ENCODE measurements around the gene LGI1.
"Not testable (repeated sequence)": the region's sequence is repeated elsewhere in the genome, so short reads cannot be mapped to it uniquely, and the experiment has no call there.

The LGI1 gene

GRCh38 chr10:93807371-93807770 lies 49.6 kb downstream of the LGI1 start:
- no peak for DNase-seq (ENCODE audit: low read depth)

GRCh38 chr10:93812659-93813338 lies 55.1 kb downstream of the LGI1 start:
- no peak for DNase-seq (ENCODE audit: low read depth)

- DNase-seq (ENCODE audit: low read depth) = no peak
Measured at GRCh38 chr10:93813507-93814465, 56.0 kb downstream of the LGI1 start.

DNA sequence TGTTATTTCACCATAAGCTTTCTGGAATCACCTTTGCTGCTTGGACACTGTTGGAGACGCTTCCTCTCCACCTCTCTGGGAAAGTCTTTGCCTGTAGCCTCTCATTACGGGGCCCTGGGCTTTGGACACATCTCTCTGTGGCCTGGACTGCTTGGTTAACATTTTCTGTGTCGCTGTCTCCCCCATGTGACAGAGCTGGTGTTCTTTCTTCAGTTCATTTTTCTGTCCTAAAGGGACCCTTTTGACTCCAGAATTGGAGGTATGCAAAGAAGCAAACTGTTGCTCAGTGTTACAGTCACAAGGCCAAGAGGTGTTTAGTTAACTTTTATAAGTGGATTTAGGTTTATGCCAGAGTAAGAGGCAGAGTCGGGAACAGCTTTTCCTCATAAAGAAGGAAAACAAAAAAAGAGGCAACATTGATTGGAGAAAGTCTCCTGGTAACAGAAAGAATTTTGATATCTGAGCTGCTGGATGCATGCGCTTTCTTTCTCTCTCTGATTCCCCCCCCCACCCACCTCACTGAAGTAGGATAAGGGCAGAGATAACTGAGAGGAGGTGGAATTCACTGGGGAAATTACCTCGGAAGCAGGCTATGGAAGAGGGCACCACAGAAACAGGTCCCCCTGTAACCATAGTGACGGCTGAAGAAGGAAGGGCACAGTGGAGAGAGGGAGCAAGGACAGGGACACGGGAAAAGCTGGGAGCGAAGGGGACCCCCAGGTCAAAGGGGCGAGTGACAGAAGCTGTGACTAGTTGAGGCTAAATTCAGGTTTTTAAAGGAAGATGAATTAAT lies 57.8 kb downstream of the LGI1 start:
- DNase-seq (ENCODE audit: low read depth) = no peak

GRCh38 chr10:93816123-93816747 lies 58.5 kb downstream of the LGI1 start:
- DNase-seq (ENCODE audit: low read depth) = no peak

DNA sequence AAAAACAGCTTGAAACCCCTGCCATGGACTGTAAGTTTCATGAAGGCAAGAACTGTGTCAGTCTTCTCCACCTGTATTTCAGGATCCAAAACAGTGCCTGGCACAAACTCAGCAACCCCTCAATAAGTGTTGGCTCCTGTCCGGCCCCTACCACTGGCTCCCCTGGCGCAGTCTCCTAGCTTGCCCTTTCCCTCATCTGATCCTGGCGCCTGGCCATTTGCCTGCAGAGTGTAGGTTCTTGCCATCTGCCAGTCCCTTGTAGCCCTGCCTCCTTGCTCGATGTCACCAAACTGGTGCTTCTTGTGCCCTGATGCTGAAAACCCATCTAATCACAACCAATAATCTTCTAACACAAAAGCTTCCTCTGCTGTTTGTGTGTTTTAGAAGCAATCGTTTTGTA lies 60.4 kb downstream of the LGI1 start:
- no peak for DNase-seq (ENCODE audit: low read depth)

- DNase-seq (ENCODE audit: low read depth) = no peak
Measured at GRCh38 chr10:93819520-93819919, 61.8 kb downstream of the LGI1 start.

GRCh38 chr10:93820434-93820833 lies 62.7 kb downstream of the LGI1 start:
- DNase-seq (ENCODE audit: low read depth) = no peak

GRCh38 chr10:93821051-93821772 lies 63.5 kb downstream of the LGI1 start:
- DNase-seq (ENCODE audit: low read depth) = no peak

DNA sequence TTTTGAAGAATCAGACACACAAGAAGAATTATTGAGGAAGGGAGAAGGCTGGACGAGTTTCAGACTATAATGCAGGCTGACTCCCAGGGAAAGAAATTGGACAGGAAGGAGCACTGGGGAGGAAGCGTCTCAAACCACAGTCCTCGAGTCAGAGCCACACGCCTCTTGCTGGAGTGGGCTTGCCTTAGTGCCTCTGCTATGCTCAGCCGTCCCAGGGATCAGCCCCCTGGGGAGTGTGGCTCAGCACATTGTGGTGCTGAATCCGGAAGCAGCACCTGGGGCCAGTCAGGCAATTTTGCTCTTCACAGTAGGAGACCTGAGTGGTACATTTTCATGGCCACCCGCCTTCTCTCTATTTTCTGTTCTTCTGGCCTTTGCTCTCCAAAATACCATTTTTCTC lies 68.6 kb downstream of the LGI1 start:
- no peak for DNase-seq (ENCODE audit: low read depth)

DNA sequence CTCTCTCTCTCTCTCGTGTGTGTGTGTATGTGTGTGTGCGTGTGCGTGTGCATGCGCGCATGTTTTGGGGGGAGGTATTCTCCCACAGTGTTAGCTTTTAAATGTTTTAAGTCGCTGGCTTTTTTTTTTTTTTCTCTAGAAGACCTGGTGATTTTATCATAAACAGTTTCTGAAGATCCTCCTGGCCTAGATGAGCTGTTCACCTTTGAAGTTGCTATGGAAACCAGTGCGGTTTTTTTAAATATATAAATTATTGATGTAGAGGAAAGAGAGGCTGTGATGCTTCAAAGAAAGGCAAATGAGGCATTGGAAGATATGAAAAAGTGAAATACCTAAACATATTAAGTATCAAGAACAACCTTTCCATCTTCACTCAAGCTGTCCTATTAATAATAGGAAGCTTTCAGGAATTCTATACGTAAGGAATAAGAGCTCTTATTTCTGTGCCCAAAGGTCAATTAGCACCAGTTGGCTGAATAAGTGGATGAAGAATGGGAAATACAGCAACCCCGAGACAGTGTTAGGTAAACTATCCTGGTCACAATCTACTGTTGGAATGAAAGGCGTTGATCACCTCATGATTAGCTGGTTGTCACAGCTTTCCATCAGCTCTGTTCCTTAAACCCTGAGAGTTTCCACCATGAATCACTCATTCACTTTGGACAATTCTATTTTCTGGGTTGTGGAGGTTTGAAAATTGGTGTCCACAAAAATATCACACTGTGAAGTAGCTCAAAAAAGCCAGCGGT lies 69.5 kb downstream of the LGI1 start:
- DNase-seq (ENCODE audit: low read depth) = no peak

DNA sequence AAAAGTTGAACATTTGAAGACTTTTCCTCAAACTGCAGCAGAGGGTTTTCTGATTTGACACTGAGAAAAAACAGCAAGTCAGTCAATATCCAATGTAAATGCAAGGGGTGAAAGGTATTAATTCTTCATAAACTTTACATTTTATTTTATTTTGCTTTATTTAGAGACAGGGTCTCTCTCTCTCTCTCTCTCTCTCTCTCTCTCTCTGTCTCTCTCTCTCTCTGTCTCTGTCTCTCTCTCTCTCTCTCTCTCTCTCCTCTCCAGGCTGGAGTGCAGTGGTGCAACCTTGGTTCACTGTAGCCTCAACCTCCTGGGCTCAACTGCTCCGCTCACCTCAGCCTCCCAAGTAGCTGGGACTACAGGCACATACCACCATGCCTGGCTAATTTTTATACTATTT lies 73.3 kb downstream of the LGI1 start:
- DNase-seq (ENCODE audit: low read depth) = not testable (repeated sequence)

- DNase-seq (ENCODE audit: low read depth) = no peak
Measured at GRCh38 chr10:93835770-93836169, 78.0 kb downstream of the LGI1 start.

- DNase-seq (ENCODE audit: low read depth) = no peak
Measured at GRCh38 chr10:93837822-93838221, 80.1 kb downstream of the LGI1 start.

DNA sequence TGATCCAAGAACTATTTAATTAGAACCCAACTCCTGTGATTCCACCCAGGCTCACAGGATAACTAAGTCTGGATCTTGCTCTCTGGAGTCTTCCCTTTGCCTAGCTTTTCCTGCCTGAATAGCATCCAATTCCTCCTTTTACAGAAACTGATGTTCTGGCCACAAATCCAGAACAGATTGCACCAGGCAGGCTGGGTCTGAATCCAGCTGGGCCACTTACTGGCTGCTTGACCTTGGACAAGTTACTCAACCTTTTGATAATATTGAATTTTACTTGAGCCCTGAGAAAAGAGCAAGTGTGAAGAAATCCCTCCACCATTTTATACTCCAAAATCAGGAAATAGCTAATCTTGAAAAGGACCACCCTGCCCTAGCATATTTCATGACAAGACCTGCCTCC lies 80.5 kb downstream of the LGI1 start:
- no peak for DNase-seq (ENCODE audit: low read depth)

- no peak for DNase-seq (ENCODE audit: low read depth)
Measured at GRCh38 chr10:93841961-93842360, 84.2 kb downstream of the LGI1 start.

GRCh38 chr10:93844979-93845626 lies 87.4 kb downstream of the LGI1 start:
- DNase-seq (ENCODE audit: low read depth) = no peak

Measured in stimulated activated CD8-positive, alpha-beta memory T cell treated with anti-CD3 and anti-CD28 coated beads, Interleukin-12 subunit alpha, Interleukin-12 subunit beta, amount 100 ng/mL, for 1 hour (primary cell).